A549 (cell line): Measurements from ENCODE around the gene HBE1.

Experiments
- FOSL2 ChIP-seq, 2 experiments: fragments of 450-650 bp in 1 of 2; fragments of >200 bp in 1 of 2; sonication (Bioruptor Twin) in 1 of 2; formaldehyde crosslinking; IDR thresholded peaks; 2 replicates each; pipeline versions ENCODE4 v1.5.0 to v1.6.1; 2016 to 2020; ENCODE audit warnings: mild to moderate bottlenecking in 1 of 2, moderate library complexity in 1 of 2
- MAZ ChIP-seq: fragments of 150-350 bp; IDR thresholded peaks from 2 replicates; pipeline ENCODE4 v1.6.1; 2014; ENCODE audit warnings: antibody characterized with exemption, low read depth, low read length, borderline replicate concordance
- POLR2A ChIP-seq: IDR thresholded peaks from 2 replicates; pipeline ENCODE4 v1.6.1; 2012; ENCODE audit warnings: mild to moderate bottlenecking, low read length
- TF ChIP-seq, protein P1 (sequence below): fragments of >200 bp; sonication (Bioruptor Twin); formaldehyde crosslinking; IDR thresholded peaks from 3 replicates; pipeline ENCODE4 v1.5.1; 2016
- TF ChIP-seq, protein P2 (sequence below): IDR thresholded peaks from 2 replicates; pipeline ENCODE4 v1.6.1; 2012

DNA sequence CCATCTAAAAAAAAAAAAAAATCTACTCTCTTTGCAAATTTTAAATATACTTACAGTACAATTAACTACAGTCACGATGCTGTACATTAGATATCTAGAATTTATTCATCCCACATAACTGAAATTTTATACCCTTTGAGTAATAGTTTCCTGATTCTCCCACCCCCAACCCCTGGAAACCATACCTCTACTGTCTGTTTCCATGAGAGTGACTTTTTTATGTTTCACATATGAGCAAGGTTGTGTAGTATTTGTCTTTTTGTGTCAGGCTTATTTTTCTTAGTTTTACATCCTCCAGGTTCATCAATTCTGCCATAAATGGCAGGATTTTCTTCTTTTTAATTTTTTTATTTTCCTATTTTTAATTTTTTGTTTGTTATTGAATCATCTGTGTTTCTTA, 46.1 kb downstream of the HBE1 start:
- no peak for TF ChIP-seq POLR2A
- TF ChIP-seq, protein P1, sequence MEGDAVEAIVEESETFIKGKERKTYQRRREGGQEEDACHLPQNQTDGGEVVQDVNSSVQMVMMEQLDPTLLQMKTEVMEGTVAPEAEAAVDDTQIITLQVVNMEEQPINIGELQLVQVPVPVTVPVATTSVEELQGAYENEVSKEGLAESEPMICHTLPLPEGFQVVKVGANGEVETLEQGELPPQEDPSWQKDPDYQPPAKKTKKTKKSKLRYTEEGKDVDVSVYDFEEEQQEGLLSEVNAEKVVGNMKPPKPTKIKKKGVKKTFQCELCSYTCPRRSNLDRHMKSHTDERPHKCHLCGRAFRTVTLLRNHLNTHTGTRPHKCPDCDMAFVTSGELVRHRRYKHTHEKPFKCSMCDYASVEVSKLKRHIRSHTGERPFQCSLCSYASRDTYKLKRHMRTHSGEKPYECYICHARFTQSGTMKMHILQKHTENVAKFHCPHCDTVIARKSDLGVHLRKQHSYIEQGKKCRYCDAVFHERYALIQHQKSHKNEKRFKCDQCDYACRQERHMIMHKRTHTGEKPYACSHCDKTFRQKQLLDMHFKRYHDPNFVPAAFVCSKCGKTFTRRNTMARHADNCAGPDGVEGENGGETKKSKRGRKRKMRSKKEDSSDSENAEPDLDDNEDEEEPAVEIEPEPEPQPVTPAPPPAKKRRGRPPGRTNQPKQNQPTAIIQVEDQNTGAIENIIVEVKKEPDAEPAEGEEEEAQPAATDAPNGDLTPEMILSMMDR = no peak
- no peak for TF ChIP-seq MAZ
- TF ChIP-seq, protein P2, sequence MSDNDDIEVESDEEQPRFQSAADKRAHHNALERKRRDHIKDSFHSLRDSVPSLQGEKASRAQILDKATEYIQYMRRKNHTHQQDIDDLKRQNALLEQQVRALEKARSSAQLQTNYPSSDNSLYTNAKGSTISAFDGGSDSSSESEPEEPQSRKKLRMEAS = no peak
- TF ChIP-seq FOSL2 (IDR thresholded peaks at IDR 0.05) = no peak
- no peak for TF ChIP-seq FOSL2 (CRISPR knock-in tag; IDR thresholded peaks at IDR 0.05)
